ENCODE data around the gene APBB2.

GRCh38 chr4:40886931-40887763 is 327.2 kb downstream of the APBB2 start:
- no peak for TF ChIP-seq GLIS3 (CRISPR knock-in tag; IDR thresholded peaks at IDR 0.05)
- TF ChIP-seq PPARA (CRISPR knock-in tag; IDR thresholded peaks at IDR 0.05; ENCODE audit: borderline replicate concordance) = no peak
- TF ChIP-seq, protein P1, sequence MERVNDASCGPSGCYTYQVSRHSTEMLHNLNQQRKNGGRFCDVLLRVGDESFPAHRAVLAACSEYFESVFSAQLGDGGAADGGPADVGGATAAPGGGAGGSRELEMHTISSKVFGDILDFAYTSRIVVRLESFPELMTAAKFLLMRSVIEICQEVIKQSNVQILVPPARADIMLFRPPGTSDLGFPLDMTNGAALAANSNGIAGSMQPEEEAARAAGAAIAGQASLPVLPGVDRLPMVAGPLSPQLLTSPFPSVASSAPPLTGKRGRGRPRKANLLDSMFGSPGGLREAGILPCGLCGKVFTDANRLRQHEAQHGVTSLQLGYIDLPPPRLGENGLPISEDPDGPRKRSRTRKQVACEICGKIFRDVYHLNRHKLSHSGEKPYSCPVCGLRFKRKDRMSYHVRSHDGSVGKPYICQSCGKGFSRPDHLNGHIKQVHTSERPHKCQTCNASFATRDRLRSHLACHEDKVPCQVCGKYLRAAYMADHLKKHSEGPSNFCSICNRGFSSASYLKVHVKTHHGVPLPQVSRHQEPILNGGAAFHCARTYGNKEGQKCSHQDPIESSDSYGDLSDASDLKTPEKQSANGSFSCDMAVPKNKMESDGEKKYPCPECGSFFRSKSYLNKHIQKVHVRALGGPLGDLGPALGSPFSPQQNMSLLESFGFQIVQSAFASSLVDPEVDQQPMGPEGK (CRISPR knock-in tag; IDR thresholded peaks at IDR 0.05; ENCODE audit: borderline replicate concordance) = no peak
- no peak for TF ChIP-seq CSDC2 (CRISPR knock-in tag; IDR thresholded peaks at IDR 0.05)
- TF ChIP-seq ZNF8 (CRISPR knock-in tag; IDR thresholded peaks at IDR 0.05) = no peak
- no peak for TF ChIP-seq RARB (CRISPR knock-in tag; IDR thresholded peaks at IDR 0.05)

Data from SK-N-SH treated with all-trans-retinoic acid at 6 μM for 48 hours (cell line).